Mononuclear cell (primary cell): ENCODE results near the gene SARS1. TPM values are rescaled to one million over a fixed set of nuclear protein-coding genes. Genes with fewer than 3 reads are reported as not detected.
A peak's percentile ranks its signal among the peaks of the same experiment; 100 is the strongest.
"Not testable (repeated sequence)": the region's sequence is repeated elsewhere in the genome, so short reads cannot be mapped to it uniquely, and the experiment has no call there.

Experiments used
- H3K27me3 ChIP-seq: 2 replicates; pipeline ENCODE4 v1.6.0; 2011; ENCODE audit warnings: low read length, control low read depth; ENCODE audit not compliant: insufficient read depth
- H3K4me1 ChIP-seq: 2 replicates; pipeline ENCODE4 v1.5.1; 2011; ENCODE audit warnings: mild to moderate bottlenecking, low read length, control low read depth; ENCODE audit not compliant: insufficient read depth
- H3K4me3 ChIP-seq: 2 replicates; pipeline ENCODE4 v1.5.1; 2011; ENCODE audit warnings: mild to moderate bottlenecking, low read length, moderate library complexity
- H3K9me3 ChIP-seq: 2 replicates; pipeline ENCODE4 v1.5.1; 2011; ENCODE audit warnings: low read depth, mild to moderate bottlenecking, control low read depth, low read length
- total RNA-seq: library from RNA; depleted of rRNA; stranded (reverse); fragments of >200 nt; gene quantifications from one replicate; pipeline ENCODE4 v1.2.3, GENCODE V29; 2012

The SARS1 gene, protein sequence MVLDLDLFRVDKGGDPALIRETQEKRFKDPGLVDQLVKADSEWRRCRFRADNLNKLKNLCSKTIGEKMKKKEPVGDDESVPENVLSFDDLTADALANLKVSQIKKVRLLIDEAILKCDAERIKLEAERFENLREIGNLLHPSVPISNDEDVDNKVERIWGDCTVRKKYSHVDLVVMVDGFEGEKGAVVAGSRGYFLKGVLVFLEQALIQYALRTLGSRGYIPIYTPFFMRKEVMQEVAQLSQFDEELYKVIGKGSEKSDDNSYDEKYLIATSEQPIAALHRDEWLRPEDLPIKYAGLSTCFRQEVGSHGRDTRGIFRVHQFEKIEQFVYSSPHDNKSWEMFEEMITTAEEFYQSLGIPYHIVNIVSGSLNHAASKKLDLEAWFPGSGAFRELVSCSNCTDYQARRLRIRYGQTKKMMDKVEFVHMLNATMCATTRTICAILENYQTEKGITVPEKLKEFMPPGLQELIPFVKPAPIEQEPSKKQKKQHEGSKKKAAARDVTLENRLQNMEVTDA
- total RNA-seq: 87.1 TPM

DNA sequence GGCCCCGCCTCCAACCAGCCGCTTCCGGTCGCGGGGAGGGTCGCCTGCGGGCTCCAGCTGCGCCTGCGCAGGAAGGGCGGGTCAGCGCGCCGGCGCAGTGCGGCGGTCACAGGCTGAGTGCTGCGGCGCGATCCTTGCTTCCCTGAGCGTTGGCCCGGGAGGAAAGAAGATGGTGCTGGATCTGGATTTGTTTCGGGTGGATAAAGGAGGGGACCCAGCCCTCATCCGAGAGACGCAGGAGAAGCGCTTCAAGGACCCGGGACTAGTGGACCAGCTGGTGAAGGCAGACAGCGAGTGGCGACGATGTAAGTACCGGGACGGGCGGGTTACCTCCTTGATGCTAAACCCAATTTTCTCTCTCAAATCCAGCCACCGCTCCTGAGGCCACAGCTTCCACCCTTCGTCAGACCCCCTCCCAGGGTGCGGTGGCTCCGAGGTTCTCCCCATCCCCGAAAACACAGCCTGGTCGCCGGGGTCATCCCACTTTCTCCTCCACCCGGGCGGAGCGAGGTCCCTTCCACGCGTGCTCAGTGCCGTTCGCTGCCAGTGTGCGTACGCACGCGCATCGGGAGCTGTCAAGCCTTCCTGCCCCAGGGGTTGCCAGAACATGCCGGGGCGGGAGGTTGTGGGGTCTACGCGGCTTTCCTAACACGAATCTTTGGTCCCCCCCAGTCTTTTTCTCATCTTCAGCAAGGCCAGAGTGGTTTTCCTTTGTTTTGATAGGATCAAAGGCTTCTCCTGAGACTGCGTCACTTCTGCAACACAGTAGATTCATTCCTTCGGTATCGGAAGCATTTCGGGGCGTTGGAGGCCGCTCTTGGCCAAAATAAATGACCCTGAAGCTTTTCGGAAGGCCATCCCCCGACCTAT lies at the start of gene SARS1:
TSS of gene SARS1 (plus strand) at position 95 of the 870 bp plus-strand sequence. CDS start at position 170, 75 bp downstream.
- H3K4me1 ChIP-seq: peaks cover 31% of the 10 kb centered on the region

DNA sequence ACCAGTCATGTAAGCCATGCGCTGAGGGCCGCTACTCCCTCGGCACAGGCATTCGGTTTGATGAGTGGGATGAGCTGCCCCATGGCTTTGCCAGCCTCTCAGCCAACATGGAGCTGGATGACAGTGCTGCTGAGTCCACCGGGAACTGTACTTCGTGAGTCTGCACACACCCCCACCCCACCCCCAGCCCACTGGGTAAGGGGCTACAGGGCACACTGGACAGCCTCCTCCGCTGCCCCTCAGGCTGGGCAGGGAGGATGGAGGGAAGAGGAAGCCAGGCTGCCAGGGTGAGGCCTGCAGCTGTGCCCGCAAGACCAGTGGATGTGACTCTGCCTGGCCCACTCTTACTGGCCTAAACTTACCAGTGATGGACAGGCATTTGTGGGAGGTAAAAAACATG lies 49.2 kb upstream of the SARS1 start:
- Histone ChIP-seq H3K4me3 (no peak overlapping the region), H3K9me3 (no peaks in the 10 kb centered on the region), H3K4me1 (peaks cover 65% of the 10 kb centered on the region), H3K27me3 (no peaks in the 10 kb centered on the region)

More for the DNA sequence above, at the start of gene SARS1:
- Histone ChIP-seq H3K27me3 (no peaks in the 10 kb centered on the region), H3K4me3 (peak within 1 kb of the TSS; percentile 99), H3K9me3 (no peaks in the 10 kb centered on the region)

DNA sequence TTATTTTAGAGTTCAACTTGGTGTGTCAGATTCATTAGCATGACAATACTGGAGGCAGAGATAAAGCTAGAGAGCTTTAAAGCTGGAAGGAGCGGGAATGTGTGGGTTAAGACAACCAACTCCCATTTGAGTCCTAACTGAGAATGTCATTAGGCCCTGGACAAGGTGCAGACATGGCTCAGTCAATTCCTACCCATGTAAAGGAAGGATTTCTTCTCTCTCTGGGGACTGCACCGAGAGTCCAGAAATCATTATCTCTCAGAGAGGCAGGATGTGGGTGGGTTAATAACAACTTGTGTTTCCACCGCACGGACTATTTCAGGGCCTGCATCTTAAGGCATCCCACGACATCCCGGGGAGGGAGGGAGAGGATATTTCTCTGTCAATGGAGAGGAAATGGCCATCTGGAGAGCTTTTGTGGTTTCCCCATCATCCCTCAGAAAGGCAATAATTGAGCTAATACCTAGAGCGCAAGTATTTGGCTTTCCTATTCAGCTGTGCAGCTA lies 46.7 kb upstream of the SARS1 start:
- H3K27me3 ChIP-seq: no peaks in the 10 kb centered on the region
- no peak overlapping the region for H3K4me3 ChIP-seq
- no peaks in the 10 kb centered on the region for H3K9me3 ChIP-seq
- H3K4me1 ChIP-seq: peaks cover 69% of the 10 kb centered on the region

DNA sequence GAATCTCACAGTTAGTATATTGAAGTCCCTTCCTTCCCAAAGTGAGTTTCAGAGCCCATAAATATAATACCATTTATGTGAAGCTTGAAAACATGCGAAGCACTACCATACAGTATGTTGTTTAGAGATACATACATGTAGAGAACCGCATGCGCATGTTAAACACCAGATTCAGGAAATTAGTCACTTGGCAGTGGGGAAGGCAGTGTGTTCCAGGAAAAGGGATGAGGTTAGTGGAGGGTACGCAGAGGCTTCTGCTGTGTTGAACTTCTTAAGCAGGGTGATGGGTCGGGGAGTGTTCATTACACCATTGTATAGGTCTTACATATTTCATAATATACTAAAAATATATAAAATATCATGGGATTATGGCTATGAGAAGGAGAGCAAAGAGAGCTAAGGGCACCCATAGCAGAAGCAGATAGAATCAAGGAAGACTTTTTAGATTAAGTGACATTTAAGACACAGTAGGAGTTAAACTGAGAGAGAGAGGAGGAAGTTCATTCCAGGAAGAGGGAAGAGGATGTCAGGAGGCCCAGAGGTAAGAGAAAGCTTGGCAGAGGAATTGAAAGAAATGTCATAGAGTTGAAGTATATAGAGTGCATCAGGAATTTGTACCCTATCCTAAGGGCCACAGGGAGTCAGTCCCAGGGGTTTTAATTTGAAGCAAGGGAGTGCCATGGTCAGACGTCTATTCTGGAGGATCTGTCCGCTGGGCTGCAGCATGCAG lies 43.5 kb upstream of the SARS1 start:
- no peaks in the 10 kb centered on the region for H3K27me3 ChIP-seq
- H3K9me3 ChIP-seq: no peaks in the 10 kb centered on the region
- H3K4me1 ChIP-seq: peaks cover 39% of the 10 kb centered on the region
- H3K4me3 ChIP-seq: no peak overlapping the region

DNA sequence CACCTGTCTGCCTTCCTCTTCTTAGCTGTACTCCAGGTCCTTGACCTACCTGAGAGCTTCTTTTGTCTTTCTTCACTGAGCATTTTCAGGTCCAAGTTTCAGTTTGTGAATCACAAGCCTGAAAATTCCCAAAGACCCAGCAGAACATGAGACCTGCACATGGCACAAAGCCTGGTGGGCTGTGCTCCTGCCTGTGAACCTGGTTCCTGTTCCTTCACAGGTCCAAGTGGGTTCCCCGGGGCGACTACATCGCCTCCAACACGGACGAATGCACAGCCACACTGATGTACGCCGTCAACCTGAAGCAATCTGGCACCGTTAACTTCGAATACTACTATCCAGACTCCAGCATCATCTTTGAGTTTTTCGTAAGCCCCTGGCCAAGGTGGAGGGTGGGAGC lies 42.1 kb upstream of the SARS1 start:
- Histone ChIP-seq H3K27me3 (no peaks in the 10 kb centered on the region), H3K9me3 (no peaks in the 10 kb centered on the region), H3K4me1 (peaks cover 39% of the 10 kb centered on the region), H3K4me3 (no peak overlapping the region)

DNA sequence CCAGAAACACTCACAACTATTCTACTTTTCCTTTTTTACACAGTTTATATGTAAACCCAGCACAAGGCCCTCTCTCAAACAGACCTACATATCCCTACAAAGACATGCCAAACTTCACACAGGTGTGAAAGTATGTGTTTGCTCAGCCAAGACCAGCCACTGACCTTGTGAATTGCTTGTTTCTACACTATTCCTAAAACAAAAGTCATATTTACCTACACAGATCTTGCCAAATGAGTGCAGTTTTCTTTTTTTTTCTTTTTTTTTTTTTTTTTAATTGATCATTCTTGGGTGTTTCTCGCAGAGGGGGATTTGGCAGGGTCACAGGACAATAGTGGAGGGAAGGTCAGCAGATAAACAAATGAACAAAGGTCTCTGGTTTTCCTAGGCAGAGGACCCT lies 37.4 kb upstream of the SARS1 start:
- not testable (repeated sequence) for H3K27me3 ChIP-seq, H3K4me3 ChIP-seq, H3K4me1 ChIP-seq, H3K9me3 ChIP-seq

DNA sequence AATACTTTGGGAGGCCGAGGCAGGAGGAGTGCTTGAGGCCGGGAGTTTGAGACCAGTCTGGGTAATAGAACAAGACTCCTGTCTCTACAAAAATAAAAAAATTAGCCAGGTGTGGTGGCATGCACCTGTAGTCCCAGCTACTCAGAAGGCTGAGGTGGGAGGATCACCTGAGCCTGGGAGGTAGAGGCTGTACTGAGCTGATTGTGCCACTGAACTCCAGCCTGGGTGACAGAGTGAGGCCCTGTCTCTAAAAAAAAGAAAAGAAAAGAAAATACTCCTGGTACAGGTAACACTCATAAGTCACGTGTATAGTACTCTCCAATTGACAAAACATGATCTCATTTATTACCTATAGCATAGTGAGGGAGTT lies 33.0 kb upstream of the SARS1 start:
- not testable (repeated sequence) for H3K4me3 ChIP-seq, H3K27me3 ChIP-seq, H3K9me3 ChIP-seq
- peaks cover 15% of the 10 kb centered on the region for H3K4me1 ChIP-seq

DNA sequence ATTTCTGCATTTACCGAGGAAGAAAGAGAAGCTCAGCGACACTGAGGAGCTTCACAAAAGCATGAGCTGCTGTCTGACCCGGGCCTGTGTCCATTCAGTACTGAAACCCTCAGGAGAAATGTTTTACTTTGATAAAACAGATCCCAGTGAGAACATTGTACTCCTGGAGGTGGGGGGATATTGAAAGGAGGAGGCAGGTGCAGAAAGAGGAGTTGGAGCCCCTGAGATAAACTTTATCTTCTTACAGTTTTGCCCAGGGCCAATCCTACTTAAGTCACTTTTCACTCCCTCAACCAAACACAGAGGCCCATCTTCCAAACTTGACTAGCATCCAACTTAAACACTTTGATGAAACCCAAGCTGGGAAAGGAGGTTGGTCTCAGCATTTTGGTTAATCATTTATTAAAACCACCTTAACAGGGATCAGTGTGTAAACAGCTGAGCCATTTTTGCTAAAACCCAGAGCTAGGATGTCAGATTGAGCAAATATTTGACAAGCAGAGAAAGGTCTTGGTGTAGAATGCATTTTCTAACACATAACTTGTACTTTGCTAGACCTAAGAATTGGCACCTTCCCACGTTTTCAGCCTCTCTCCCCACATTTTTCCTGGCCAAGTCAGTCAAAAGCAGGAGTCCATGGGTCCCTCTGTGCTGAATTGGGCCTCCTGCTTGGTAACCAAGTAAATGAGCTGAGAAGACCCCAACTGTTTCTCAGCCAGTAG lies 32.5 kb upstream of the SARS1 start:
- Histone ChIP-seq H3K27me3 (no peaks in the 10 kb centered on the region), H3K4me3 (no peak overlapping the region), H3K4me1 (peaks cover 21% of the 10 kb centered on the region), H3K9me3 (no peaks in the 10 kb centered on the region)

DNA sequence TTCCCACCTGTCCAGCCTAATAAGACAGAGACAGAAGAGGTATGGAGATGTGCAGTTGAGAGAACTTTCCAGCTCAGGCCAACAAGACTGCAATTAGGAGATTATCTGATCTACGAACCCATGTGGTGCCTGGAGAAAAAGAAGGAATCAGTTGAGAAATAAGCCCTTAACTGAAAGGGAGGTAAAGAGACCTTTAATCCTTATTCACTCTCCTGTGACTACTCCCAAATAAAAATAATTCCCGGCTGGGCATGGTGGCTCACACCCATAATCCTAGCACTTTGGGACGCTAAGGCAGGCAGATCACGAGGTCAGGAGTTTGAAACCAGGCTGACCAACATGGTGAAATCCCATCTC lies 31.9 kb upstream of the SARS1 start:
- H3K4me1 ChIP-seq: peaks cover 26% of the 10 kb centered on the region
- H3K27me3 ChIP-seq: no peaks in the 10 kb centered on the region
- H3K9me3 ChIP-seq: no peaks in the 10 kb centered on the region
- H3K4me3 ChIP-seq: no peak overlapping the region

DNA sequence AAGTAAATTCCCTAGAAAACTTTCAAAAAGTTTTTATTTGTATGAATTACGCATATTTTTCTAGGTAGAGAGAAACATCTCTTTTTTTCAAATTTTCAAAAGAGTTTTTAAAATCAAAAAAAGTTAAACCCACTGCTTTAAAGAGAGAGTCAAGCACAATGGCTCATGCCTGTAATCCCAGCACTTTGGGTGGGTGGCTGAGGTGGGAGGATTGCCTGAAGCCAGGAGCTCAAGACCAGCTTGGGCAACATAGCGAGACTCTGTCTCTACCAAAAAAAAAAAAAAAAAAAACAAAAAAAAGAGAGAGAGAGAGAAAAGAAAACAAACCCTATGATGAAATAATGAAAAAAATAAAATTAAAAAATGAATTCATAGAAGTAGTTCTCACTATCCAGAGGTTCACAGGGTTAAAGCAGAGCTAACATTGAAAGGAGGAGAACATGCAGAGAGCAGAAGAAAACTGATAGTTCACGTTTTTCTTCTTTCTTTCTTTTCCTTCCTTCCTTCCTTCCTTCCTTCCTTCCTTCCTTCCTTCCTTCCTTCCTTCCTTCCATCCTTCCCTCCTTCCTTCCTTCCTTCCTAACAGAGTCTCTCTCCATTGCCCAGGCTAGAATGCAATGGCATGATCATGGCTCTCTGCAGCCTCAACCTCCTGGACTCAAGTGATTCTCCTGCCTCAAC lies 30.5 kb upstream of the SARS1 start:
- H3K9me3 ChIP-seq: no peaks in the 10 kb centered on the region

DNA sequence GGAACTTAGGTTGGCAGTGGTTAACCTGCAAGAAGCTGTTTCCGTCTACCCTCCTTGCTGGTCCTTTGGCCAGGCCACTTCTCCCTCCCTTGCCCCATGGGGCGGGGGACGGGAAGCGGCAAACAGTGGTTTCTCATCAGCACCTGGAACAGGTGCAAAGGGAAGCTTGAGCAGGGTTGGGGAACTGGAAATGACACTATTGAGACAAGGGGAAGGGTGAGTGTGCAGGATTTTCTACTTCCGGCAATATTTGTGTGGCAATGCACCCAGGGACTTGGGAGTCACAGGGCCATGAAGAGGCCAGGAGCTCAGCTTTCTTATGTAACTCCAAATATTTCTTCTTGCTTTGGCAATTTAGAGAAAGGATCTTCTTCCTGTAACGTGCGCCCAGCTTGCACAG lies 29.0 kb upstream of the SARS1 start:
- peaks cover 39% of the 10 kb centered on the region for H3K4me1 ChIP-seq
- H3K9me3 ChIP-seq: no peaks in the 10 kb centered on the region
- no peak overlapping the region for H3K4me3 ChIP-seq
- H3K27me3 ChIP-seq: no peaks in the 10 kb centered on the region

More for the DNA sequence above, 30.5 kb upstream of the SARS1 start:
- no peak overlapping the region for H3K4me3 ChIP-seq
- no peaks in the 10 kb centered on the region for H3K27me3 ChIP-seq
- peaks cover 30% of the 10 kb centered on the region for H3K4me1 ChIP-seq

DNA sequence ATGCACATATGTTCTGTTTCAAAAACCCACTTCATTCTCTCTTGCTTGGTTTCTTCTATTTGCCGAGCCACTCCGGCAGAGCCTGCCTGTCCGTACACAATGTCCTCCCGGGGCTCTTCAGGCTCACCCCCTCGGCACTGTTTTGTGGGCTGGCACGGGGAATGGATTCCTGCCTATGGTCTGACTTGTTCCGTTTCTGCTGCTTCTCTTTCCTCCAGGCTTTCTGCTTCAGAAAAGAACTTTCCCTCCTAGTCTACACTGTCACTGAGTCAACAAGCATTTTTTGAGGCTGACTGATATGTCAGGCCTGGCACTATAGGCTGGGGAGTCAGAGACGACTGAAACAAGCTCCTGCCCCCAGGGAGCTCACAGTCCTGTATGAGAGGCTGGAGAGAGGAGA lies 28.4 kb upstream of the SARS1 start:
- Histone ChIP-seq H3K4me1 (peaks cover 39% of the 10 kb centered on the region), H3K9me3 (no peaks in the 10 kb centered on the region), H3K27me3 (no peaks in the 10 kb centered on the region), H3K4me3 (no peak overlapping the region)

DNA sequence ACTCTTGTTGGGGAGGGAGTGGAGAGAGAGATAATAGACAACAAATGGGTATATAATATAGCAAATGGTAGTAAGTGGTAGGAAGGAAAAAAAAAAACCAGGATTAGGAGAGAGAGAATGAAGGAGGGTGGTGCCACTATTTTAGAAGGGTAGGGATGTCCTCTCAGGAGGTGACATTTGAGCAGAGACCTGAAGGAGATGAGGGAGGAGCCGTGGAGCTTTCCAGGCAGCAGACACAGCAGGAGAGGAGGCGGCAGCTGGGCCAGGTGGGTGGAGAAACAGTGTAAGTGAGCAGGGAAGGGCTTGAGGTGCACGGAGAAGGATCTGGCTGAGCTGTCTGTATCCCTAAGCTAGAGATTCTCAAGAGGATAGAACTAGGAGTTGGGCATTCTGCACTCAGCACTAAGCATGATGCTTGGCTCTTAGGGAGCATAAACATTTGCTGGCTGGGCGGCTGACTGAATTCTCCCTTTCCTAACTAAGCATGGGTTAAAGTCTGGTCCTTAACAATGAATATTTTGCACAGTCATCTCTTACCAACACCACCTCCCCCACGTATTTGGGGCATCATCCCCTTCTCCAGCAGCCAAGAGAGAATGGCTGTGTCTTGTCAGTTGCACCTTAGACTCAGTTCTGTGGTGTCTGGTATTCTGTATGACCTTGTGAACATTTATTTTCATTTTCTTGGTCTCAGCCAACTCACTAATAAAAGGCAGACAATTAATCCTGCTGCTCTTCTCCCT lies 27.6 kb upstream of the SARS1 start:
- peaks cover 39% of the 10 kb centered on the region for H3K4me1 ChIP-seq
- H3K9me3 ChIP-seq: no peaks in the 10 kb centered on the region
- H3K4me3 ChIP-seq: no peak overlapping the region
- no peaks in the 10 kb centered on the region for H3K27me3 ChIP-seq
